ENCODE results near the gene CAMKK2. TPM values are rescaled to one million over a fixed set of nuclear protein-coding genes. Genes with fewer than 3 reads are reported as not detected.

The CAMKK2 gene
- total RNA-seq, 1 experiment from 2014 or later, result 26.7 TPM

DNA sequence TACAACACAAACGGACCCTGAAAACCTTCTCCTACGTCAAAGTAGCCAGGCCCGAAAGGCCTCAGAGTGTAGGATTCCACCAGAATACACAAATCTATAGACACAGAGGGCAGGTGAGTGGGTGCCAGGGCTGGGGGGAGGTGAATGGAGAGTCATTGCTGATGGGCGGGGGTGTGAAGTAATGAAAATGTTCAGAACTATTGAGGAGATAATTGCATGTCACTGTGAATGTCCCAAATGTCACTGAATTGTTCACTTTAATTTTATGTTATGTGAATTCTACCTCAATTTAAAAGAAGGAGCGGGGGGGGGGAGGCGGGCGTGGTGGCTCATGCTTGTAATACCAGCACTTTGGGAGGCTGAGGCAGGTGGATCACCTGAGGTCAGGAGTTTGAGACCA lies 50.6 kb downstream of the CAMKK2 start:
- Histone ChIP-seq H3K79me2 (ENCODE audit: low read depth) (no peaks in the 10 kb centered on the region), H3K9me3 (ENCODE audit: insufficient read depth, low read depth) (no peaks in the 10 kb centered on the region), H3K4me3 (no peak overlapping the region), H3K27ac (no peak overlapping the region), H3K36me3 (ENCODE audit: low read depth) (no peaks in the 10 kb centered on the region), H3K27me3 (ENCODE audit: insufficient read depth, low read depth) (no peaks in the 10 kb centered on the region), H3K4me2 (no peak overlapping the region), H2AFZ (no peak overlapping the region), H3K4me1 (replicated peaks; ENCODE audit: insufficient read depth) (no peaks in the 10 kb centered on the region), H3K9me2 (ENCODE audit: insufficient read depth) (no peaks in the 10 kb centered on the region), H3F3A (ENCODE audit: insufficient read depth, low read depth) (no peaks in the 10 kb centered on the region), H4K20me1 (ENCODE audit: insufficient read depth) (no peaks in the 10 kb centered on the region)
- ChIA-PET CTCF (no interaction called here), POLR2A (ENCODE audit: unreplicated experiment) (no interaction called here)
- intact Hi-C loops (cut with micrococcal nuclease; ENCODE audit: unreplicated experiment), result no loop called here
- no TSS peak for BruUV-seq (replicated peaks)
- TF ChIP-seq EZH2 (IDR thresholded peaks at IDR 0.05; ENCODE audit: low read depth), result no peak
- TF ChIP-seq, protein P1, sequence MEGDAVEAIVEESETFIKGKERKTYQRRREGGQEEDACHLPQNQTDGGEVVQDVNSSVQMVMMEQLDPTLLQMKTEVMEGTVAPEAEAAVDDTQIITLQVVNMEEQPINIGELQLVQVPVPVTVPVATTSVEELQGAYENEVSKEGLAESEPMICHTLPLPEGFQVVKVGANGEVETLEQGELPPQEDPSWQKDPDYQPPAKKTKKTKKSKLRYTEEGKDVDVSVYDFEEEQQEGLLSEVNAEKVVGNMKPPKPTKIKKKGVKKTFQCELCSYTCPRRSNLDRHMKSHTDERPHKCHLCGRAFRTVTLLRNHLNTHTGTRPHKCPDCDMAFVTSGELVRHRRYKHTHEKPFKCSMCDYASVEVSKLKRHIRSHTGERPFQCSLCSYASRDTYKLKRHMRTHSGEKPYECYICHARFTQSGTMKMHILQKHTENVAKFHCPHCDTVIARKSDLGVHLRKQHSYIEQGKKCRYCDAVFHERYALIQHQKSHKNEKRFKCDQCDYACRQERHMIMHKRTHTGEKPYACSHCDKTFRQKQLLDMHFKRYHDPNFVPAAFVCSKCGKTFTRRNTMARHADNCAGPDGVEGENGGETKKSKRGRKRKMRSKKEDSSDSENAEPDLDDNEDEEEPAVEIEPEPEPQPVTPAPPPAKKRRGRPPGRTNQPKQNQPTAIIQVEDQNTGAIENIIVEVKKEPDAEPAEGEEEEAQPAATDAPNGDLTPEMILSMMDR (conservative IDR thresholded peaks at IDR 0.05), result no peak
- DNase-seq, result no peak

GRCh38 chr12:121245031-121245430 lies 51.5 kb downstream of the CAMKK2 start:
- no peaks in the 10 kb centered on the region for H3K4me1 ChIP-seq (replicated peaks; ENCODE audit: insufficient read depth)

GRCh38 chr12:121241156-121241970 lies 55.1 kb downstream of the CAMKK2 start:
- Histone ChIP-seq H3K9me2 (ENCODE audit: insufficient read depth) (no peaks in the 10 kb centered on the region), H3K36me3 (ENCODE audit: low read depth) (no peaks in the 10 kb centered on the region), H3K4me1 (replicated peaks; ENCODE audit: insufficient read depth) (no peaks in the 10 kb centered on the region), H3K9me3 (ENCODE audit: insufficient read depth, low read depth) (no peaks in the 10 kb centered on the region), H3K4me2 (no peak overlapping the region), H3F3A (ENCODE audit: insufficient read depth, low read depth) (peaks cover 8% of the 10 kb centered on the region), H4K20me1 (ENCODE audit: insufficient read depth) (no peaks in the 10 kb centered on the region), H3K79me2 (ENCODE audit: low read depth) (no peaks in the 10 kb centered on the region), H3K27me3 (ENCODE audit: insufficient read depth, low read depth) (no peaks in the 10 kb centered on the region), H2AFZ (no peak overlapping the region), H3K27ac (no peak overlapping the region), H3K4me3 (no peak overlapping the region)
- intact Hi-C loops (cut with micrococcal nuclease; ENCODE audit: unreplicated experiment), result no loop called here
- no TSS peak for BruUV-seq (replicated peaks)
- POLR2A ChIA-PET (ENCODE audit: unreplicated experiment), result no interaction called here
- TF ChIP-seq EZH2 (IDR thresholded peaks at IDR 0.05; ENCODE audit: low read depth), result no peak
- TF ChIP-seq, protein P1 (conservative IDR thresholded peaks at IDR 0.05), result no peak
- DNase-seq, result no peak
- CTCF ChIA-PET, result no interaction called here

More at GRCh38 chr12:121245031-121245430, 51.5 kb downstream of the CAMKK2 start:
- CTCF ChIA-PET, result no interaction called here
- Histone ChIP-seq H3F3A (ENCODE audit: insufficient read depth, low read depth) (peaks cover 4% of the 10 kb centered on the region; the same call in 1 of the 2 replicates), H3K27me3 (ENCODE audit: insufficient read depth, low read depth) (no peaks in the 10 kb centered on the region), H2AFZ (no peak overlapping the region), H3K9me2 (ENCODE audit: insufficient read depth) (no peaks in the 10 kb centered on the region), H3K79me2 (ENCODE audit: low read depth) (no peaks in the 10 kb centered on the region), H3K9me3 (ENCODE audit: insufficient read depth, low read depth) (no peaks in the 10 kb centered on the region), H3K27ac (no peak overlapping the region), H3K4me3 (no peak overlapping the region), H3K36me3 (ENCODE audit: low read depth) (no peaks in the 10 kb centered on the region), H3K4me2 (no peak overlapping the region), H4K20me1 (ENCODE audit: insufficient read depth) (no peaks in the 10 kb centered on the region)
- POLR2A ChIA-PET (ENCODE audit: unreplicated experiment), result no interaction called here
- DNase-seq, result no peak
- TF ChIP-seq EZH2 (IDR thresholded peaks at IDR 0.05; ENCODE audit: low read depth), result no peak
- TF ChIP-seq, protein P1 (conservative IDR thresholded peaks at IDR 0.05), result no peak
- intact Hi-C loops (cut with micrococcal nuclease; ENCODE audit: unreplicated experiment), result no loop called here
- no TSS peak for BruUV-seq (replicated peaks)

All from PC-9 (cell line).